Measurements from ENCODE around the gene CYRIA. TPM values are rescaled to one million over a fixed set of nuclear protein-coding genes. Genes with fewer than 3 reads are reported as not detected.
A peak's percentile ranks its signal among the peaks of the same experiment; 100 is the strongest.

CYRIA gene
- total RNA-seq, 3 donors from 2014 or later (not counting 1 experiment from before 2014, with no cell fraction given), result 37.4 to 54.8 (median 38.5) TPM

DNA sequence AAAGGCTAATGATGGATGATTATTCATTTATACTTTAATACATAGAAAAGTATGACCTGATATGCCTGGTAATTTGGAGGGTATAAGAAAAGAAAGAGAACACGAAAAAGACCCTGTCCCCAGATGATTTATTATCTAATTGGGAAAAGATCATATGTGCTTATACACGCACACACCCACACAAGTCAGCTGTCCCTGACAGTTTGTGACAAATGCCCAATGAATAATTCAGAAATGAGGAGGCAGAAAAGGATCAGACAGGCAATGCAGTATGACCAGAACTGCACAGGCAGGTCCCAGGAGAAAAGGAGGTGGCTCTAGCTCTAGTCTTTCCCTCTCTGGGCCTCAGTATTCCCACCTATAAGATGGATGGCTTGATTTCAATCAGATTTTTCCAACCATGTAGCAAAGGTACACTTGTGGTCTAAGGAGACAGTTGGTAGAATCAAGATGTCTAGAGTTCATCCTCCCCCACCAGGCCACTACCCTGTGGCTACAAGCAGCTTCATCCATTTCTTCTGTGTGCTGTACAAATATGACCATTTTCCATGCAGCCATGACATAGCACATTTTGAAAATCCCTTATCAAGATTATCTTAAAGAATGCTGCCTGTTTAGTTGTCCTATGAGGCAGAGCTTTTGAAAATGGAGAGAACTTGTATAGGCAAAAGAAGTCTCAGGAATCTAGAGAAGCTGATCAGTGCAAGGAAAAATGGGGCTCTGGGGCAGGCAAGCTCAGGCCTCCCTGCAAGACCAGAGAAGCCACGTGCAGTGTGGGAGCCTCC is 19.7 kb downstream of the CYRIA start:
- no peak overlapping the region for H3K27ac ChIP-seq (ENCODE audit: low read length)
- 100% methylated on average over 1 of the region's 3 CpGs for WGBS (ENCODE audit: insufficient coverage)
- Mint-ChIP-seq H3K4me1 (peaks cover 76 to 83% of the 10 kb centered on the region in 2 donors), H3K4me3 (no peak overlapping the region), H3K9me3 (no peaks in the 10 kb centered on the region), H3K27me3 (ENCODE audit: low read depth in 2 of 2) (no peaks in the 10 kb centered on the region), H3K36me3 (no peaks in the 10 kb centered on the region), H3K27ac (no peak overlapping the region)
- no peaks in the 10 kb centered on the region for H3K9me3 ChIP-seq (ENCODE audit: control insufficient read depth, insufficient read depth, low read length)
- peaks cover 19% of the 10 kb centered on the region for H3K36me3 ChIP-seq (ENCODE audit: control insufficient read depth, insufficient read depth, low read length)
- no peaks in the 10 kb centered on the region for H3K27me3 ChIP-seq (ENCODE audit: control insufficient read depth, insufficient read depth, low read length)
- no peak for ATAC-seq
- no peak overlapping the region for H3K4me3 ChIP-seq (ENCODE audit: low read length)
- no peak for DNase-seq
- intact Hi-C loops (cut with micrococcal nuclease), result no loop called here
- peaks cover 32% of the 10 kb centered on the region for H3K4me1 ChIP-seq (ENCODE audit: control insufficient read depth, insufficient read depth, low read length)
- TF ChIP-seq, protein P1, sequence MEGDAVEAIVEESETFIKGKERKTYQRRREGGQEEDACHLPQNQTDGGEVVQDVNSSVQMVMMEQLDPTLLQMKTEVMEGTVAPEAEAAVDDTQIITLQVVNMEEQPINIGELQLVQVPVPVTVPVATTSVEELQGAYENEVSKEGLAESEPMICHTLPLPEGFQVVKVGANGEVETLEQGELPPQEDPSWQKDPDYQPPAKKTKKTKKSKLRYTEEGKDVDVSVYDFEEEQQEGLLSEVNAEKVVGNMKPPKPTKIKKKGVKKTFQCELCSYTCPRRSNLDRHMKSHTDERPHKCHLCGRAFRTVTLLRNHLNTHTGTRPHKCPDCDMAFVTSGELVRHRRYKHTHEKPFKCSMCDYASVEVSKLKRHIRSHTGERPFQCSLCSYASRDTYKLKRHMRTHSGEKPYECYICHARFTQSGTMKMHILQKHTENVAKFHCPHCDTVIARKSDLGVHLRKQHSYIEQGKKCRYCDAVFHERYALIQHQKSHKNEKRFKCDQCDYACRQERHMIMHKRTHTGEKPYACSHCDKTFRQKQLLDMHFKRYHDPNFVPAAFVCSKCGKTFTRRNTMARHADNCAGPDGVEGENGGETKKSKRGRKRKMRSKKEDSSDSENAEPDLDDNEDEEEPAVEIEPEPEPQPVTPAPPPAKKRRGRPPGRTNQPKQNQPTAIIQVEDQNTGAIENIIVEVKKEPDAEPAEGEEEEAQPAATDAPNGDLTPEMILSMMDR (IDR thresholded peaks at IDR 0.05), result no peak

DNA sequence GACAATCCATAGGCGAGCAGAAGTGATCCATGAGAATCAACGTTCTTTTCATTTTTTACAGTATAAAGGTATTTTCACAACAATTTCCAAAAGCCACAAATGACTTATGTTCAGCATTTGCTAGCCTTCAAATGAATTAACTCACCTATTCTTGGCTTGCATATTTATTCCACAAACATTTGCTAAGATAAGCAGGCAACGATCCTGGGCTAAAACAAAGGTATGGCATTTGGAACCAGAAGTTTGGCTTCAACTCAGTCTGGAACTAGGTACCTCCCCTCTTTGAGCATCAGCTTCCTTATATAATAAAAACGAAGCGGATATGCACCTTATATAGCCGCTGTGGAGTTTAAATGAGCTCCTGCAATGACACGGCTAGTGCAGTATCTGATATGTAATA is 20.5 kb downstream of the CYRIA start:
- Mint-ChIP-seq H3K4me1 (peaks cover 74 to 75% of the 10 kb centered on the region in 2 donors), H3K36me3 (no peaks in the 10 kb centered on the region), H3K27ac (no peak overlapping the region), H3K9me3 (no peaks in the 10 kb centered on the region), H3K27me3 (ENCODE audit: low read depth in 2 of 2) (no peaks in the 10 kb centered on the region), H3K4me3 (no peak overlapping the region)
- 92% methylated on average over 7 of the region's 7 CpGs for WGBS (ENCODE audit: insufficient coverage)
- TF ChIP-seq, protein P1 (IDR thresholded peaks at IDR 0.05), result no peak
- DNase-seq (no peak), ATAC-seq (no peak)
- Histone ChIP-seq H3K27me3 (ENCODE audit: control insufficient read depth, insufficient read depth, low read length) (no peaks in the 10 kb centered on the region), H3K36me3 (ENCODE audit: control insufficient read depth, insufficient read depth, low read length) (peaks cover 19% of the 10 kb centered on the region), H3K4me1 (ENCODE audit: control insufficient read depth, insufficient read depth, low read length) (peaks cover 31% of the 10 kb centered on the region), H3K27ac (ENCODE audit: low read length) (no peak overlapping the region), H3K4me3 (ENCODE audit: low read length) (no peak overlapping the region), H3K9me3 (ENCODE audit: control insufficient read depth, insufficient read depth, low read length) (no peaks in the 10 kb centered on the region)
- intact Hi-C loops (cut with micrococcal nuclease), result no loop called here

GRCh38 chr2:16644221-16644925 is 21.3 kb downstream of the CYRIA start:
- no peak overlapping the region for H3K27ac ChIP-seq (ENCODE audit: low read length)
- intact Hi-C loops (cut with micrococcal nuclease), result no loop called here
- H3K4me3 ChIP-seq (ENCODE audit: low read length), result no peak overlapping the region
- Mint-ChIP-seq H3K36me3 (no peaks in the 10 kb centered on the region), H3K27ac (peak overlapping the region in 1 of 2 donors; percentile 17), H3K4me3 (no peak overlapping the region), H3K4me1 (peaks cover 69 to 70% of the 10 kb centered on the region in 2 donors), H3K9me3 (no peaks in the 10 kb centered on the region), H3K27me3 (ENCODE audit: low read depth in 2 of 2) (no peaks in the 10 kb centered on the region)
- H3K4me1 ChIP-seq (ENCODE audit: control insufficient read depth, insufficient read depth, low read length), result peaks cover 28% of the 10 kb centered on the region
- peaks cover 19% of the 10 kb centered on the region for H3K36me3 ChIP-seq (ENCODE audit: control insufficient read depth, insufficient read depth, low read length)
- H3K9me3 ChIP-seq (ENCODE audit: control insufficient read depth, insufficient read depth, low read length), result no peaks in the 10 kb centered on the region
- H3K27me3 ChIP-seq (ENCODE audit: control insufficient read depth, insufficient read depth, low read length), result no peaks in the 10 kb centered on the region
- TF ChIP-seq, protein P1 (IDR thresholded peaks at IDR 0.05), result no peak
- no peak for ATAC-seq
- DNase-seq, result no peak
- 83% methylated on average over 2 of the region's 6 CpGs for WGBS (ENCODE audit: insufficient coverage)

All from natural killer cell (primary cell).